Measurements from ENCODE around the gene TEAD2.

DNA sequence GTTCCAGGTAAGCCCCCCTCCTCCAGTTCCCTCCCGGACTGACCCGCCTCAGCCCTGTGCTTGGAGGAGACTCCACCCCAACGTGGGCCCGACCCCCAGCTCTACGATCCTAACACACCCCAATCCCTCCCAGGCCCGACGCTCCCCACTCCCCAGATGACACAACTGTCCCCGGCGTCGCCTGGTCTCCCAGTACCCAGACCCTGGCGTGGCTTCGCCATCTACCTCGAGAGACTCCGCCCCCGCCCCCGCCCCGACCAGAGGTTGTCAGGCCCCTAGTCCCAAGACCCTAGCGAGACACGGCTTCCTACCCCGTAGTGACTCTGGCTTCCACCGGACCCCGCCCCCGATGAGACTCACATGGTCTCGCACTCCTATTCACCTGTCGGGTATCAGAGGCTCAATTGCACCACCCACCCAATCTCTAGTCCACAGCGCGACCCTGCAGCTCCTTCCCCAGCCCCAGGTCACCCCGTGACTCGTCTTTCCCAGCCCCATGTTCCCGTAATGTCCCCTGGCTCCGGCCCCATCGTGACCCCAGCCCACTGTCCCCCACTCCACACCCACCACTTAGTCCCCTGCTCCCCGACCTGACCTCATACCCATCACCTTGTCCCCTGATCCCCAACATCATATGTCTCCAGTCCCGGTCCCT lies 24.1 kb downstream of the TEAD2 start:
- TF ChIP-seq EZH2 (IDR thresholded peaks at IDR 0.05; ENCODE audit: low read length, unreplicated experiment) (no peak), CTCF (conservative IDR thresholded peaks at IDR 0.05; ENCODE audit: low read depth, low read length) (no peak), EZH2phosphoT487 (IDR thresholded peaks at IDR 0.05; ENCODE audit: borderline replicate concordance, low read length) (no peak)
